GM20431 (cell line): ENCODE data around the gene RNF212.

Source experiments
- in situ Hi-C: fragments of 300-500 bp; cut with MseI, MboI; formaldehyde crosslinking; loops from one replicate; pipeline ENCODE4 v1.15.0; 2020; ENCODE audit warnings: low sequenced_read_pairs; ENCODE audit not compliant: unreplicated experiment

RNF212 gene

DNA sequence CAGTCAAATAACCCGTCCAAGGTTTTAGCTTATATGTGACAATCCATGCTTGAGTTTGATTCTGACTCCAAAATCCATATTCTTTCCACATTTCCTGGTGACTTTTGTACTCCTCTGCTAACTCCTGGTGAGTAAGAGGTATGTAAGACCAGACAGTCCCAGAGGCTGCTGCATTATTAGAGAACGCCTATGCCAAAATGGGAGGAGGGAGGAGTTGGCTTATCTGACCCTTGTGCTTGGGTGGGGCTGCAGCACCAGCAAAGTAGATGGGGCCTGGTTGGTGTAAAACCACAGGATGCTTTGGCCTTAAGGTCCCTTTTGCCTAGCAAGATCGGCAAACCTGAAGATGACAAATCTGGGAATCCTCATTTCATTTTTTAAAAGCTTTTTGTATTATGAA is 9.1 kb upstream of the RNF212 start:
- in situ Hi-C loops: no loop called here

DNA sequence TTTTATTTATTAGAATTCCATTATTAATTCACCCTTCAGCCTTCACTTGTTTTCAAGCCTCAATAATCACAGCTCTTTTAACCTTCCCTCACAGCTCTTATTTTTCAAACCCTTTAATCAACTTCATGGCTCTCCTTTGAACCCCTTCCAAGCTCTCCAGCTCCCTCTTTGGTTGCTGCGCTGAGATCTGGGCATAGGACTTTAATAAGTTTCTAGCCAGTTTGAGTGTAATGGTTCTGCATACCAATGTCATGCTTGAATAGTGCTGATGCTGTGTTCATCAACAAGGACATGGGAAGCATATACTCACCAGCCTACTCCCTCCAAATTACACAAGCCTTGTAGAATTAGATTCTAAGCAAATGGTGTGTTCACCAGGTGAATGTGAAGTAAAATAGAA is 3.5 kb upstream of the RNF212 start:
- in situ Hi-C loops: no loop called here

GRCh38 chr4:1115528-1116293 is 2.3 kb upstream of the RNF212 start:
- in situ Hi-C loops: no loop called here

DNA sequence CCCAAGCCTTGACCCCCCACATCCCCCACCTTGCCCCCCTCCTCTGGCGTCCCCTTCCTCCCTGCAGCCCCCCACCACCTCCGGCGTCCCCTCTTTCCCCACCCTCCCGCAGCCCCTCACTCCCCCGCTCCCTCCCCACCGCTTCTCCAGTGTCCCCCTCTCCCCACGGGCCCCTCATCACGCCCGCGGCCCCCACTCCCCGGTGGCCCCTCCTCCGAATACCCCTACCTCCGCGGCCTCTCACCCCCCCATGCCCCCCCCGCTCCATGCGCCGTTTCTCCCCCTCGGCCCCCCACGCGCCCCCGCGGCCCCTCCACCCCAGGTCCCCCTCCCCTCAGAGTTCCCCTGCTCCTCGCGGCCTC is 562 bp downstream of the RNF212 start:
- in situ Hi-C loops: no loop called here

DNA sequence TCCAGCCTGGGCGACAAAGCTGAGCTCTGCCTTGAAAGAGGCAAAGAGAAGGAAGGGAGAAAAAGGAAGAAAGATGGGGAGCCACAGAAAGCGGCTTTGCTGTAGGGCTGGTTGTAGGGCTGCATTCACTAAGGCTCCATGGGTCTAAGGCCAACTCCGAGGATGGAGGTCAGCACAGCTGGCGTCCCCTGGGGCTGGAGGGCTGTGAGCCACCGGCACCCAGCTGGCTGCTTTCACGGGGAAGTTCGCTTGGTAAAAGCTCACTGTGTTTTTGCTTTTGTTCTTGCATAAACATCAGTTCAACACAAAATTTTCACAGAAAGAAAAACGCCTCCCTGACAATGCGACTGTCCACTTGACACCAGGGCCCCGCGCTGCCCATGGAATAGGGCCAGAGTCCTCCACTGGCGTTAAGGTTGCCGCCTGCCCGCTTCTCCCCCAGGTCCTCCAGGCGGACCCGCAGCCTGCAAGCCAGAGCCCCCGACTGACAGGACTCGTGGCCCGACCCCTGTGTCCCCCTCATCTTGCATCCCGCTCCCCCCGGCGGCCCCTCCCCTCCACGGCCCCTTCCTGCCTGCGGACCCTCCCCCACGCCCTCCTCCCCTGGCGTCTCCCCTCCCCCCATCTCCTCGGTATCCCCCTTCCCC is 1.1 kb downstream of the RNF212 start:
- in situ Hi-C loops: no loop called here

- in situ Hi-C loops: no loop called here
Measured at GRCh38 chr4:1111259-1111809, 2.0 kb downstream of the RNF212 start.

- in situ Hi-C loops: no loop called here
Measured at GRCh38 chr4:1109898-1110506, 3.4 kb downstream of the RNF212 start.

GRCh38 chr4:1109333-1109732 is 4.0 kb downstream of the RNF212 start:
- in situ Hi-C loops: no loop called here

GRCh38 chr4:1105662-1106061 is 7.7 kb downstream of the RNF212 start:
- in situ Hi-C loops: no loop called here

- in situ Hi-C loops: no loop called here
Measured at GRCh38 chr4:1105067-1105466, 8.3 kb downstream of the RNF212 start.

- in situ Hi-C loops: no loop called here
Measured at GRCh38 chr4:1104647-1105046, 8.7 kb downstream of the RNF212 start.

DNA sequence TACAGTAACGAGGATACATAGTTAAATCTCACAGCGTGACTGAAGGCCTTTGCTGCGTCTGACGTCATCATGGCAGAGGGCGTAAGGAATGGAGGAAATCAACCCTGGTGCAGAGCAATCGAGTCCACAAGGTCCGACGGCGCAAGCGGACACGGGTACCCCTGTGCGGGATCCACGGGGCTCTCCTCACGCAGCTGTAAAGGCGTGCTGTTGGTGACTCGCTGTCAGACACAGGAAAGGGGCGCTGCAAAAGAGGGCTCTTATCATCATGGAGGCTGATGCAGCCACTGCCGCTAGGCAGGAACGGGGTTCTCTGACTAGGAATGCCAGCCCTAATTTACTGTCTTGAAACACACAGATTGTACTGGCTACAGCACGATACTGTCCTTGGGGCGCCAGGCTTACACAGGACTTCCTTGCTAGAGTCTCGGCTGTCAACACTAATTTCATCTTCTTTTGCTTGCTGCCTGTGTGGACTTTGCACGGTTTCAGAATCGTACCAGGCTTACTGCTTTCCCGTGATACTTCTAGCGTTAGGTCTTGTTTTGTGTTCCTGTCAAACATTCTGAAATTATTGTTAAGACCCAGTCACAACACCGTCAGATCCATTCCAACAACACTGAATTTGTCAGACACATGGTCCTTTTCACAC is 13.6 kb downstream of the RNF212 start:
- in situ Hi-C loops: no loop called here

DNA sequence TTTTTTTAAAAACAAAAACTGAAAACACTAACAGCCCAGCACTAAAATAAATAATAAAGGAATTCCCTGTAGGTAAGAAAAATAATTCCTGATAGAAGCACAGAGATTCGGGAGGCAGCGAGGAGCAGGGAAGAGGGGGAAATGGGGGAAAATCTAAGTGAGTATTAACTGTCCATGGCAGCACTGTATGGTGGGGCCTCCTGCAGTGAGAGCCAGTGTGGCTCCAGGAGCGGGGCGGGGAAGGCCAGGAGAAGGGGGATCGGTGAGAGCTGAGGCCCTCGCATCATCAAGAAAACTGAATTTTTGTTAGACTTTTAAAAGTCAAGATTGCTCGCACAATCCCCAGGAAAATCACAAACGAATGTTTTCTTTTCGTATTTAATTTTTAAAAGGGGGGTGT is 14.1 kb downstream of the RNF212 start:
- in situ Hi-C loops: no loop called here

DNA sequence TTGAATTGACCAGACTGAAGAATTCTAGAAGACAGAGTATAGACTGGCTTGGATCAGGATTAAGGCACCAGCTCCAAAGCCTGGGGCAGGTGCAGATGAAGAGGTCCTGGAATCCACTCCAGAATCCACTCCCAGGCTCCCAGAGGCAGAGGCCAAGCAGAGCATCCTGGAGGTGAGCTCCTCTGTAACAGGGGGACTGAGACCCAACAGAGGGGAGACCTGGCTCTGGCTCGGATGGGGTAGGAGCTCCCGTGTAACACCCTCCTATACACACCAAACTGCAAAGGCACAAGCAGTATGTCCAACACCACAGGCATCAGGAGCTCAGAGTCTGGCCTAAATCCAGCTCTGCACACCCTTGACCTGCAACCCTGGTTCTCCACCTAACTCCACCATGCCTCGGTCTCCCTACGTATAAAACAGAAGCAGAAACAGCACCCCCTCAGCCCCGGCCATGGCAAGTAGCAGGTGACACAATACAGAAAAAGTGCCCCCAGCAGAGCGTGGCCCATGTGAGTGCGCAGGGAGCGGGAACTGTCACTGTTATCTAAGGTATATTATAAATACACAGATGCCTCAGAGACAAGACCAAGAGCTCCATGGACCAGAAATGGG is 14.9 kb downstream of the RNF212 start:
- in situ Hi-C loops: no loop called here

DNA sequence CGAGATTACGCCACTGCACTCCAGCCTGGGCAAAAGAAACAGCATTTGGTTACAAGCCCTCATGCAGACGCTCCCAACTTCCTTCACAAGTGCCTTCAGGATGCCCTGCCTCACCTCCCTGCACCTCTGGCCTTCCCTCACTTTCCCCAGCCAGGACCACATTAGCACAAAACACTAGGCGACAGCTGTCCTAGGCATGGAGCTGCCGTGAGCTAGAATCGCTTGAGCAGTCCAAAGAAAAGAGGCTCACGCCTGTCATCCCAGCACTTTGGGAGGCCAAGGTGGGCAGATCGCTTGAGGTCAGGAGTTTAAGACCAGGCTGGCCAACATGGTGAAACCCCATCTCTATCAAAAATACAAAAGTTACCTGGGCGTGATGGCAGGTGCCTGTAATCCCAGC is 15.8 kb downstream of the RNF212 start:
- in situ Hi-C loops: no loop called here

DNA sequence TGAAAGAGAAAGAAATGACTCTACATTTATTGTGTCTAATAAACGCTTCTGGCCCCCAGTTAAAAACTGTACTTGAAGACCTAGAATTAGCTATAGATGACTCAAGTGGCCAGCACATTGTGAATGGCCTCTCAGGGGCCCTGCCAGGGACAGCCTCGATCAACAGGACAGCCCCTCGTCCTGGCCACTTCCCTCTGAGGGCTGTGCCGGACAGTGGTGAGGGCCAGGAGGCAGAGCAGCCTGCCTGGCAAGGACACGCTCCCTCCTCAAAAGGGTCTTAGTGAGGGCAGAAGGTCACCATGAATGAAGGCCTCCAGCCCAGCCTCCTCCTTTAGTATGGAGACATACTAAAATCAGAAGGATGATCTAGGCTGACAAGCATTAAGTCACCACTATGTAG is 16.5 kb downstream of the RNF212 start:
- in situ Hi-C loops: no loop called here

DNA sequence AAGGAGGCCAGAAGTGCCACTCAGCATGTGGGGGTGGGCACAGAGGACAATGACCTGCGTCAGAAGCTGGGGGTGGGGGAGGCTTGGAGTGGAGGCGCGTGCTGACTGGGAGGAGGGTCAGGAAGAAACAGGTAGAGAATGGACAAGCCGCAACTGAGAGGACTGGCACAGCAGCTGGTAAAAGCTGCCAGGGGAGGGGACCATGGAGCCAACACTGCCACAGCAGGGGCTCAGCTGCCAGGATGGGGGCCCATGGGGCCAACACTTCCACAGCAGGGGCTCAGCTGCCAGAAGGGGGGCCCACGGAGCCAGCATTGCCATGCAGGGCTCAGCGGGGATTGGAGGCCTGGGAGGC is 19.1 kb downstream of the RNF212 start:
- in situ Hi-C loops: no loop called here

GRCh38 chr4:1093391-1094335 is 19.7 kb downstream of the RNF212 start:
- in situ Hi-C loops: no loop called here

GRCh38 chr4:1092983-1093361 is 20.4 kb downstream of the RNF212 start:
- in situ Hi-C loops: no loop called here
